Endothelial cell of coronary artery (primary cell): ENCODE results near the gene MAN2A1. TPM values are rescaled to one million over a fixed set of nuclear protein-coding genes. Genes with fewer than 3 reads are reported as not detected.

Experiments used
- total RNA-seq: library from RNA; depleted of rRNA; stranded (reverse); fragments of >200 nt; gene quantifications from 2 replicates; pipeline ENCODE4 v1.2.3, GENCODE V29; 2014

The MAN2A1 gene
- 74.0 and 83.1 TPM in 2 replicates for total RNA-seq

DNA sequence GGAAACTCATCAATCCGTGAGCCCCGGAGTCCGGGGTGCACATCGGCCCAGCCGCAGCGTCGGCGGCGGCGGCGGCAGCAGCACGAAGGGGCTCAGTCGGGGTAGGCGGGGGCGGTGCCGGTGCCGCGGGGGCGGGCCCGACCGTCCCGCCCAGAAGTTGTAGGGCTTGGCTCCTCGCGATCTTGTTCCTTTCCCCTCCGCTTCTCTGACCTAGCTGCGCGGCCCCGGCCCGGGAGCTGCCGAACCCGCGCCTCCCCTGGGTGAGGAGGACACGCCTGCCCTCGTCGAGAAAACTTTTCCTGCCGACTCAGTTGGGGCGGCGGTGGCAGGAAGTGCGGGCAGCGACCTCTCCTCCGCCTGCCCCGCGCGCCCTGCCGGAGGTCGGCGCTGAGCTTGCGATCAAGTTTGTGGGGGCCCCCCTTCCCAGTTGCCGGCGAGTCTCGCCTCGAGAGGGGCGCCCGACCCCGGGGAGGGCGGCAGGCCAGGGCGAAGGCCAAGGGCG is at the start of gene MAN2A1:
MAN2A1 (plus strand) TSS at position 188 of the 502 bp plus-strand sequence. CDS start 491 bp downstream, outside the sequence.

